ENCODE measurements around the gene MAPKBP1.

The MAPKBP1 gene

DNA sequence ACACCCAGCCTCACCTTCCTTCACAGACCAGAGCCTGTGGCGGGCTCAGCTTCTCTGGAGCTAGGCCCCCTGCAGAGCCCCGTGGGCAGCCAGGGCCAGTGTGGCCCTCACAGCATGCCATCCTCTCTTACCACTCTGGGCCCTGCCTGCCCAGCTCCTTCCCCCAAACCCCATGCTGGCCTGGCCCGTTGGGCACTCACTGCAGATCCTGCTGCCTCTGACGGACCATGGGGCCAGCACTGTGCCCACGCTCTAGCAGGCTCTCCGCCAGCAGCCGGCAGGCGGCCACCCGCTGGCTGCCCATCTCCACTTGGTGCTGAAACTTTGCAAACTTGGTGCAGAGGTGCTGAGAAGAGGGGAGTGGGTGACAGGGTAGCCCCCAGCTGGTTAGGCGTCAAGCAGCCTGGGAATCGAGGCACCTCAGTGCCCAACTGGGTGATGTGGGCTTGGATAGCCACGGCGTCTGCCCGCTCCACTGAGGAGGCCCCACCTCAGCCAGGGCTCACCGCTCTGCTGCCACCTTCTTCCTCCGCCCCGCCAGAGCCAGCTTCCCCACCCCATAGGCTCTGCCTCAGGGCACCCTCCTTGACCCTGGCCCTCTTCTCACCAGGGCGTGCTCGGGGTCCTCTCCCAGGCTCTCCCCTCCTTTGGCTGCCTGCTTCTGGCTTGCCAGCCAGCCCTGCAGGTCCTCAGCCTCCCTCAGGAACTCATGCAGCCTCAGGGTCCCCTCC lies 97.1 kb downstream of the MAPKBP1 start:
- no peak for DNase-seq (ENCODE audit: low read depth)
- TF ChIP-seq, protein P1, sequence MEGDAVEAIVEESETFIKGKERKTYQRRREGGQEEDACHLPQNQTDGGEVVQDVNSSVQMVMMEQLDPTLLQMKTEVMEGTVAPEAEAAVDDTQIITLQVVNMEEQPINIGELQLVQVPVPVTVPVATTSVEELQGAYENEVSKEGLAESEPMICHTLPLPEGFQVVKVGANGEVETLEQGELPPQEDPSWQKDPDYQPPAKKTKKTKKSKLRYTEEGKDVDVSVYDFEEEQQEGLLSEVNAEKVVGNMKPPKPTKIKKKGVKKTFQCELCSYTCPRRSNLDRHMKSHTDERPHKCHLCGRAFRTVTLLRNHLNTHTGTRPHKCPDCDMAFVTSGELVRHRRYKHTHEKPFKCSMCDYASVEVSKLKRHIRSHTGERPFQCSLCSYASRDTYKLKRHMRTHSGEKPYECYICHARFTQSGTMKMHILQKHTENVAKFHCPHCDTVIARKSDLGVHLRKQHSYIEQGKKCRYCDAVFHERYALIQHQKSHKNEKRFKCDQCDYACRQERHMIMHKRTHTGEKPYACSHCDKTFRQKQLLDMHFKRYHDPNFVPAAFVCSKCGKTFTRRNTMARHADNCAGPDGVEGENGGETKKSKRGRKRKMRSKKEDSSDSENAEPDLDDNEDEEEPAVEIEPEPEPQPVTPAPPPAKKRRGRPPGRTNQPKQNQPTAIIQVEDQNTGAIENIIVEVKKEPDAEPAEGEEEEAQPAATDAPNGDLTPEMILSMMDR (IDR thresholded peaks at IDR 0.05; ENCODE audit: low read length, missing control alignments) = no peak
- no peak overlapping the region for H3K4me3 ChIP-seq (replicated peaks; ENCODE audit: low read depth, low read length)

DNA sequence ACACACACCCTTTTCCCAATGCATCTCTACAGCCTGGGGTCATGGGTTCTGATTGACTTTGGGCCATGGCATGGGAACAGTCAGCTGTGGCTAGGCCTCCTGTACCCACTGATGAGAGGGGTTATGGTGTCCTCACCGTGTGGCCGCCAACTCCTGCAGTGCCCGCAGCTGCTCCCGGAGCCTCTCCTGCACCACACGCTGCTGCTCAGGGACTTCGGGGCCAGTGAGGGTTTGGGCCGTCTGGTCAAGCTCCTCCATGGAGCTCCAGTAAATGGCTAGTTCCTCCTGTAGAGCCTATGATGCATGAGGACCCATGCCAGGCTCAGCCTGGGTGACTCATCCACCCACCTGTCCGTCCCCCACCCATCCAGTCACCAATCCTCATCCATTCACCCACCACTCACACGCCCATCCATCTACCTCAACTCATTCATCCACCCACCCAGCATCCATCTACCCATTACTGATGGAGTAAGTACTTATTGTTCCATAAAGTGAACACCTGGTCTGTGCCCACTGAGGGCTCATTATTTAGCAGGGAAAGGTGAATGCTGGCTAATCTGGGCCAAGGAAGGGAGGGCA lies 98.0 kb downstream of the MAPKBP1 start:
- TF ChIP-seq, protein P1 (IDR thresholded peaks at IDR 0.05; ENCODE audit: low read length, missing control alignments) = no peak
- no peak for DNase-seq (ENCODE audit: low read depth)
- no peak overlapping the region for H3K4me3 ChIP-seq (replicated peaks; ENCODE audit: low read depth, low read length)

DNA sequence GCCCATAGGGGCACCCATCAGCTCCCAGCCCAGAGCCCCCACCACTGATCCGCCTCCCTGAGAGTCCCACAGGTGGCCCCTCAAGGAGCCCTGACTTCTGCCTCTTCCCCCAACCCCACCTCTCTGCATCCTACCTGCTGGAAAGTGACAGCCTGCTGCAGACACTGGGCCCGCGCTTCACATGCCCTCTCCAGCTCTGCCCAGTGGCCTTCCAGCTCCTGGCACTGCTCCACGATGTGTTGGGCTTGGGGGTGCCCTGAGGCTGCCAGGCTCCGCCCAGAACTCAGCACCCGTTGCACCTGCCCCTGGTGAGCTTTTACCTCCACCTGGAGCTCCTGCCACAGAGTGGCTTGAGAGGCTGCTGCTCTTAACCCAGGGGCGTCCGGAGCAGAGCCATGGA lies 99.4 kb downstream of the MAPKBP1 start:
- H3K4me3 ChIP-seq (replicated peaks; ENCODE audit: low read depth, low read length) = no peak overlapping the region
- no peak for DNase-seq (ENCODE audit: low read depth)
- TF ChIP-seq, protein P1 (IDR thresholded peaks at IDR 0.05; ENCODE audit: low read length, missing control alignments) = no peak

DNA sequence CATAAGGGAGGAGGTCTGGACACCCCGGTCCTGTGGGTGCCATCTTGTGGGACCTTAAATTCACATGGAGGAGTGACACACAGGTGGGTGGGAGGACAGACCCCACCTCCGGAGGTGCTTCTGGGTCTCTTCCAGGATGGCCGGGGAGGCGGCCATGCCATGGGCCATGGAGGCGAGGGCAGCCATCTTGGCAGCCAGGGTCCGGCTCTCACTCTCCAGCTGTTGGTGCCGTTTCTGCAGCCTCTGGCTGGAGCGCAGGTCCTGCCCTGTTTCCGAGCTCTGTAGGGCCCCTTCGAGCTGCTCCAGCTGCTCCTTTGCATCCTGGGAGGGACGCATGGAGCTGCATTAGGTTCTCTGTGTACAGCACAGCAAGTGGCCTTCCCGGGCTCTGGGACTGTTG lies 100.5 kb downstream of the MAPKBP1 start:
- no peak overlapping the region for H3K4me3 ChIP-seq (replicated peaks; ENCODE audit: low read depth, low read length)
- TF ChIP-seq, protein P1 (IDR thresholded peaks at IDR 0.05; ENCODE audit: low read length, missing control alignments) = no peak
- no peak for DNase-seq (ENCODE audit: low read depth)

DNA sequence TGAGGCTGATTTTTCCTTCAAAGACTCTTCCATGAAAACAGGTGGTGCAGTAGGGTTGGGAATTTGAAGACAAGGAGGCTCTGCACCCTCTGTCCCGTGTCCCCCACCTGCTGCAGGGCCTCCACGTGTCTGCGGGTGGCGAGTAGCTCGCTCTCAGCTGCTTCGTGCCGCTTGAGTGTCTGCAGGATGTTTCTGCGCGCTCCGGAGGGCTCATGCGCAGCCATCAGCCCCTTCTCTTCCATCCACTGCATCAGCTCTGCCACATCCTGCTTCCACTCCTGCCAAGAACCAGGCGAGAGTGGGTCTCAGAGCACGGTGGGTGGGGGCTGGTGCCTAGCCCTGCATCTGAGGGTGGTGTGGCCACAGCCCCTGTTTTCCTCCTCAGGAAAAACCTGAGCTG lies 101.7 kb downstream of the MAPKBP1 start:
- no peak for DNase-seq (ENCODE audit: low read depth)
- H3K4me3 ChIP-seq (replicated peaks; ENCODE audit: low read depth, low read length) = no peak overlapping the region
- TF ChIP-seq, protein P1 (IDR thresholded peaks at IDR 0.05; ENCODE audit: low read length, missing control alignments) = no peak

DNA sequence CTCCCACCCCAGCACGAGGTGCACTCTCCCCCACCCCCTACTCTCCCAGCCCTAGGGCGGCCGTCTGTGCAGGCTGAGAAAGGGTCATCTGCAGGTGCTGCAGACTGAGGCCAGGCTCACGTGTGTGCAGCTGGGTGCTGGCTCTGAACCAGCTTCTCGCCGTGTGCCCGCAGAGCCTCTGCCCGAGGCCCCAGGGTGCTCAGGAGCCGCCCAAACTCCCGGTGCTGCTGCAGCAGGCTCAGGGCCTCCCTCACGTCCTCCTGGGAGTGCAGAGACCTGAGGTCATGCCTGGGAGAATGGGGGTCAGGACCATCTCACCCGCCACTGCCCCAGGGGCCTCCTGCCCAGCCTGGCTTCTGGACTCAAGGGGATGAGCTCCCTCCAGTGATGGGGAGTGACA lies 102.4 kb downstream of the MAPKBP1 start:
- H3K4me3 ChIP-seq (replicated peaks; ENCODE audit: low read depth, low read length) = no peak overlapping the region
- no peak for DNase-seq (ENCODE audit: low read depth)
- TF ChIP-seq, protein P1 (IDR thresholded peaks at IDR 0.05; ENCODE audit: low read length, missing control alignments) = no peak

Data from fibroblast of pulmonary artery (primary cell).